NCI-H82 (cell line): ENCODE measurements around the gene EMCN.
"Not testable (repeated sequence)": the region's sequence is repeated elsewhere in the genome, so short reads cannot be mapped to it uniquely, and the experiment has no call there.

Source experiments
- DNase-seq: peaks from one replicate; lab custom pipeline; 2025; lab: John Stamatoyannopoulos, UW

The EMCN gene

DNA sequence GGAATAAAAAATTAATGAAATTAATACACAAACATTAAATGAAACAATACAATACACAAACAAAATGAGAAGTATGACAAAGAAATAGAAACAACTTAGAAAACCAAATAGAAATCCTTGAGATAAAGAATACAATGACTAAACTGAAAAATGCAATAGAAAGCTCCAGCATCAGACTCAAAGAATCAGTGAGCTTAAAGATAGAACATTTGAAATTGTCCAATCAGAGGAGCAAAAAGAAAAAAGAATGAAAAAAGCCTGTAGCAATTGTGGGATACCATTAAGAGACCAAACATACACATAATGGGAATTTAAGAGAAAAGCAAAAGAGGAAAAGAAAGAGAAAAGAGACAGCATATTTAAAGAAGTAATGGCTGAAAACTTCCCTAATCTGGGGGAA lies 25.7 kb downstream of the EMCN start:
- no peak for DNase-seq

DNA sequence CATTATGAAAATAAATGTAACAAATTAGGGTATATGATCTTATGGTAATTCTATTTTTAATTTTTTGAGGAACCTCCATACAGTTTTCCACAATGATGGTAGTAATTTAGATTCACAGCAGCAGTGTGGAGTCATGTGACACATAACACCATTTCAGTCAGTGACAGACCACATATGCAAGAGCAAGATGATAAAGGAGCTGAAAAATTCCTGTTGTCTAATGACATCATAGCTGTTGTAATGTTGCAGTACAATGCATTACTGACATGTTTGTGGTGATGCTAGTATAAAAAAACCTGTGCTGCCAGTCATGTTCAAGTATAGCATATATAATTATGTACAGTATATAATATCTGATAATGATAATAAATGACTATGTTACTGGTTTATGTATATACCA lies 28.5 kb downstream of the EMCN start:
- DNase-seq, result no peak

DNA sequence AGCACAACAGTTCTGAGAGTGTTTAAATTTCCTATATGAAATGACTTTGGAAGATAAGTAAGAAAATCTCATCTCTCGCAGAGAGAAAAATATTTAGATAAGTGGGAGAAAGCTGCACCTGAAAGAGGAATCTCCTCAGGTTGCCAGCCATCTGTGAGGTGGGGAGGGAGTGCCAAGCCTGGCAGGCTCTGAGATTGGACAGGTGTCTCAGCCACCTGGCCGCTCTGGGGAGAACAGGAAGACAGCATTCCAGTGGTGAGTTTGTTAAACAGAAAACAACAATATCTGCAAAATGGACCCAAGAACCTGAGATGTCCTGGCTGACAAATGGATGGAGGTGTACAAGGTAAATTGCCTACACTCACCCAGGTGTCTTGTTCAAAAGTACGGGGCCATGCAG lies 31.3 kb downstream of the EMCN start:
- no peak for DNase-seq

DNA sequence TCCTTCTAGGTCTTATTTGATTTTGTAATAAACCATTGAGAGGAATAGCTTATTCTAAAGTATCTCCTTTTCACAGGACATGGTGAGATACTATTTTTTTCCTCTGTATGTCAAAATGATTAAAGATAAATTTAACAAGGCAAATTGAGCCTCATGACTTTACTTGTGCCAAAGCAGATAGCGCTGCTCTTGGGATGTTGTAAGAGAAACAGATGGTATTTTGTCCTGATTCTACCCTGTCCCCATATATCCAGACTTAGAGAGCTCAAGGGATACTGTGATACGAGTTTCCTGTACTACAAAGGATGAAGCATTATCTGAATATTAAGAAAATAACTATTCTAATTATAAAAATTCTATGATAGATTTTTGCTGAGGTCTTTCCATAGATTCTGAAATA lies 34.0 kb downstream of the EMCN start:
- no peak for DNase-seq

- no peak for DNase-seq
These were observed 37.9 kb downstream of the EMCN start for GRCh38 chr4:100479971-100480370.

GRCh38 chr4:100469555-100469954 lies 48.3 kb downstream of the EMCN start:
- DNase-seq, result no peak

GRCh38 chr4:100466501-100466900 lies 51.3 kb downstream of the EMCN start:
- no peak for DNase-seq

- no peak for DNase-seq
These were observed 55.8 kb downstream of the EMCN start for GRCh38 chr4:100461807-100462605.

DNA sequence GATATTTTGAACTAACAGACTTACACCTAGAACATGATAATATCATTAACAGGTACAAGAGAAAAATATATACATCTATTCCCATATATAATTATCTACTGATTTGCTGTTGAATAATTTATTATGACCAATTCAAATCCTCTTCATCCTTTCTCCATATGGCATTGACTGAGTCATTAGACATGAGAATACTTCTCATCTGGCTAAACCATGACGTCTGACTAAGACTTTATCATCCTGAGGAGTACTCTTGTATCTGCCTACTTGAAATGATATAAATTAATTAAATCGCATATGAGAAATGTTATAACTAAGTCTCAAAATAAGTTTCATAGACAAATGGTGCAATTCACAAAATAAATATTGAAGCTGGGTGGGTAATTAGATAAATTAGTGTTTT lies 67.4 kb downstream of the EMCN start:
- no peak for DNase-seq

DNA sequence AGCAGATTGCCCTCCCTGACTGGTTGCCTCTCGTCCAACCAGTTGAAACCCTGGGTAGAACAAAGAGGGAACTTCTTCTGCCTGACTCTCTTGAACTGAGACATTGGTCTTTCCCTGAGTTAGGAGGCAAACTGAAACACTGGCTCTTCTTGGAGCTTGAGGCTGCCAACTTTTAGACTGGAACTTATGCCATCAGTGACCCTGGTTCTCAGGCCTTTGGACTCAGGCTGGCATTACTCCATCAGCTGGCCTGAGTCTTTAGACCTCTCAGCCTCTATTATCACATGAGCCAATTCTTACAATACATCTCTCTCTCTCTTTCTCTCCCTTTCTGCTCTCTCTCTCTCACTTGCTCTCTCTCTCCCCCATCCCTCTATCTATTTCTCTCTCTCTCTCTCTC lies 86.4 kb downstream of the EMCN start:
- no peak for DNase-seq

DNA sequence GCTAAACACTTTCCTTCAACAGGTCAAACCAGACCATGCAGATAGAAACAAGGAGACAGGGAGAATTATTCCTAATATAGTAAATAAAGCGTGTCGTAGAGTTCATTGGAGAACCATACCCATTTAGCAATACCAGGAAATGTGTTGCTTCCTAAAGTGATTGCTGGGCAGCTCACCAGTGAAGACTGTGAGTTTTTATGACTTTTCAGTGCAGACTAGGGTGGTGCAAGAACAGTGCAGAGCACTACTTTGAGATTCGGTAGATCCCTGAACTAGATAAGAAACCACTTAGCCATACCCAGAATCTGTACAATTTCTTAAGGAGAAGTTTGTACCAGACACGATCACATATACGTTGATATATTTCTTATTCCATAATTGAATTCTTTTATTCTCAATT lies 87.4 kb downstream of the EMCN start:
- DNase-seq, result no peak

DNA sequence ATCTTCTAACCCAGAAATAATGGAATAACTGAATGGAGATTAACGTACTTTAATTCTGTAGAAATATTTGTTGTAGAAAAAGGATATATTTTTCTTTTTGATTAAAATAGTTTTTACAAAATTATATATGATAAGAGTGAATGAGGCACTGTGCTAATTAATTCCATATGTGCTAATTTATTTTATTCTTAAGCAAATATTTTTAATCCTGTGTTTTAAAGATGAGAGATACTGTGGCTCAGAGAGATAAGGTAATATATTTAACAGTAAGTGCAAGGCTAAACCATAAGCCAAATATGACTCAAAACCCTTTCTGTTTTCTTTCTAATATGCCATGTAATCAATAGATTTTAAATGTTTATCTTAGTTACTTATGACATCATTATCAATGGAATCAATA lies 88.2 kb downstream of the EMCN start:
- DNase-seq, result no peak

DNA sequence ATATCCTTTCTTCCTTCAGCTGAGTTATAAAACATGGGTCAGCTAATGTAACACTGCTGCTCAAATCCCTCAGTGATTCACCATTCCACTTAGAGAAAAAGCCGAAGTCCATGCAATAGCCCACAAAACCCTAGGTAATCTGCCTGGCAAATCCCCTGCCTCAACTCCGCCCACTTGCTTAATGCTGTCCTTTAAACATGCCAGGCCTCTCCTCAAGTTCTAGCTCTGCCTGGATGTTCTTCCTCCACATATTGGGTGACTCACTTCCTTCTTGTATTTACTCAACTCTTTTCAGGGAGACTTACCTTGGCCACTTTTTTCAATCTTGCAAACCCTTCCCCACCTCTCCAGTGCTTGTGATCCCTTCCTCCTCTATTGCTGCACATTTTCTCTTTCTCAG lies 89.8 kb downstream of the EMCN start:
- DNase-seq, result peak; percentile 12

DNA sequence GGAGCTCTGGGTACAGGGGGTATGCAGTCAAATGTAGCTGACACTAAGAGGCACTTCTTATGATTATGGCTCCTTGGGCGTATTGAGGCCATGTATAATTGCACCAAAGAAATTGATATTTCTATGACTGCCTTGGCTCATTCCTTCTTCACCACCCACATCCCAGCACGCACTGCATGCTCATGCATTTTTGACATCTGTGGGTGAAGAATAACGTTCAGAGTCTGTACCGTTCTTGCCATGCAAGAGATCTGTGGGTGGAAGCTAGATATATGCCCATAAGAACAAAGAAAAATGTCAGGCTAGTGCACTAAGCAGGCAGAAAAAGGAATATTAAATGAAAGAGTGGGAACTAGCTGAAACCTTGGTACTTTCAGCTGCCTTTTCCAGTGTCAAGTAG lies 93.4 kb downstream of the EMCN start:
- no peak for DNase-seq

DNA sequence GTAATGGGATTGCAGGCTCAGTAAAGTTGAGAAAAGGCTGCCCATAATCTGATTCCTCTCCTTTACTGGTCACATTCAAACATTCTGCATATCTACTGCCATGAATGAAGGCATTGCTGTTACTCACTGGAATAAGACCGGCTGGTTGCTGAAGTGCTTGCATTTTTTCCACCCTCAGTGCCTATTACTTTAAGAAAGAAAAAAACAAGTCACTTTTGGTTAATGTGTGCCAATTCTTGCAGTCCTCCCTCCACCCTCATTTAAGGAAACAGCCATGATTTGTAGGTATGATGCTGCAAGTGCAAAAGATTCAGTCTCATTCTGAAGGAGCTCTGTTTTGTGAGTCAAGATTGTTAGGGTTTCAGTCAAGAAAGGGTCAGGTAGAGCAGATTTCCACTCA lies 94.9 kb downstream of the EMCN start:
- no peak for DNase-seq

- peak; percentile 23 for DNase-seq
These were observed 96.4 kb downstream of the EMCN start for GRCh38 chr4:100421361-100421978.

DNA sequence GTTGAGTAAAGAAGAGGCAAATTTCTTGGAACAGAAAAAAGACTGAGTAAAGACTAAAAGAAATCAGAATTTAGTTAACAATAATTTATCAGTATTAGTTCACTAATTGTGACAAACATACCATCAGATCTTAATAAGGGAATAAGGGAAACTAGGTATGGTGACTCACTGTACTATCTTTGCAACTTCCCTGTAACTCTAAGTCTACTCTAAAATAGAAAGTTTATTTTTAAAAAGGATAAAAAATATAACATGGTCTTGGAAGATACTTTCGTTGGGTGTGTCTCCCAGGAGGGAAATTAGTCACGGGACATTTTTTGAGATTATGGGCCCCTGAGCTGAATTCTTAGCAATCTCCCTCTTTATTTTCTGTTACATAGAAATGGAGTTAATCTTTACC lies 97.3 kb downstream of the EMCN start:
- no peak for DNase-seq

GRCh38 chr4:100417565-100417964 lies 100.3 kb downstream of the EMCN start:
- peak; percentile 65 for DNase-seq

DNA sequence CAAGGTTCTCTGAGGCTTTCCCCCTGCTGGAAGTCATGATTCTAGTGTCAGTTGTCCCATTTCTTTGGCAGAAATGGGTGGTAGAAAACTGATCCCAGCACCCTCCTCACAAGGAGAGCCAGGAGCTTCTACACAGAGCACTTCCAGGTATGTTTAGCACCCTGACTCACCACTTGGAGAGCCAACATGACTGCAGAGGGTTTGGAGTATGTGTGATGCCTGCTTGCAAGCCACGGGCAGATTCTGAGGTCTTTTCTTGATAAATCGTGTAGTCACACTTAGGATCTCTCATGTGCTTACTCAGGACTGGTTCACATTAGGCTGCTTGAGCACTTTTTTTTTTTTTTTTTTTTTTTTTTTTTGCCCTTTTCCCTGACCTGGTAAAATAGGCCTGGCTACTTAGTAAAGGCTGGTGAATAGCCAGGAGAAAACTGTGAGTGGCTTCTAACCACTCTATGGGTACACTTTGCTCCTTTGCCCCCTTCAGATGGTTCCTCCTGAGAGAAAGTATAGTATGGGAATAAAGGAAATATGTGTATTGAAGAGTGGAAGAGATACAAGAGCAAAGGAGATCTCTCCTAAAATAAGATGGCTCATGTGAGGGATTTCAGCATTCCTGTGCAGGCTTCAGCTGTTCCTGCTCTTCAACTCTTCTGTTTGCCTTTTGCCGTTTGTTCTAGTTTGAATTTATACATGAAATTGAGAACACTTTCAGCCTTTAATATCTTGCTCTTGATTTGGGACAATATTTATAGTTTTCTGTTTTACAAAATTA lies 103.6 kb downstream of the EMCN start:
- no peak for DNase-seq

- DNase-seq, result no peak
These were observed 126.0 kb downstream of the EMCN start for GRCh38 chr4:100391863-100392262.

- DNase-seq, result peak; percentile 59
These were observed 126.7 kb downstream of the EMCN start for GRCh38 chr4:100391086-100391485.

DNA sequence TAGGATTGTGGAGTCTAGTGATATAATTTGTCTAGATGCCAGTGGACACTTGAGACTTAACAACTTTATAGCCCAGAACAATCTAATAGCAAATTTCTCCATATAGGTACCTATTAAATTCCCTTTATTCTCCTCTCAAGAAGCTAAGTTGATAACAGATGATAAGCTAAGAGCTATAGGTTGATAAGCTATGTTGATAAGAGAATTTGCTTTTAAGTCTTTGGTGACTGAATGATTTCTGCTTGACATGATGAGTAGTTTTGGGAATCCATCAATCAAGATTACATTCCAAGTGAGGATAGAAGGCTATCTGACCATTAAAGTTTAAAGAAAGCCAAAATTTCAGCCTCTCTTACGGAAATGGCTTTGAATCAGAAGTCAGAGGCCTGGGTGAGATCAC lies 131.6 kb downstream of the EMCN start:
- DNase-seq, result no peak

DNA sequence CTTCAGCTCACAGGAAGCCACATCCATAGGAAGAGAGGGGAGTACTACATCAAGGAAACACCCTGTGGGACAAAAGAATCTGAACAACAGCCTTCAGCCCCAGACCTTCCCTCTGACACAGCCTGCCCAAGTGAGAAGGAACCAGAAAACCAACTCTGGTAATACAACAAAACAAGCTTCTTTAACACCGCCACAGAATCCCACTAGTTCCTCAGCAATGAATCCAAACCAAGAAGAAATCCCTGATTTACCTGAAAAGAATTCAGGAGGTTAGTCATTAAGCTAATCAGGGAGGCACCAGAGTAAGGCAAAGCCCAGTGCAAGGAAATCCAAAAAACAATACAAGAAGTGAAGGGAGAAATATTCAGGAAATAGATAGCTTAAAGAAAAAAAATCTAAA lies 137.4 kb downstream of the EMCN start:
- DNase-seq, result not testable (repeated sequence)
